HG02840 (cell line): ENCODE data around the gene PTCH2.

Experiments
- ATAC-seq: cut with Tn5 transposase; IDR thresholded peaks from one replicate; pipeline ENCODE4 v1.9.1; 2021; ENCODE audit warnings: mild to moderate bottlenecking, moderate library complexity, moderate number of reproducible peaks; ENCODE audit not compliant: unreplicated experiment, low FRiP score

PTCH2 gene

GRCh38 chr1:44785029-44785380 lies 58.0 kb downstream of the PTCH2 start:
- ATAC-seq, result no peak

- ATAC-seq, result no peak
Measured at GRCh38 chr1:44784094-44785028, 58.7 kb downstream of the PTCH2 start.

- no peak for ATAC-seq
Measured at GRCh38 chr1:44783697-44784093, 59.4 kb downstream of the PTCH2 start.

GRCh38 chr1:44780583-44781121 lies 62.4 kb downstream of the PTCH2 start:
- ATAC-seq, result no peak

- no peak for ATAC-seq
Measured at GRCh38 chr1:44778705-44779576, 64.1 kb downstream of the PTCH2 start.

- no peak for ATAC-seq
Measured at GRCh38 chr1:44777969-44778635, 65.0 kb downstream of the PTCH2 start.

- ATAC-seq, result no peak
Measured at GRCh38 chr1:44777547-44777946, 65.5 kb downstream of the PTCH2 start.

GRCh38 chr1:44776730-44777068 lies 66.4 kb downstream of the PTCH2 start:
- ATAC-seq, result no peak

- peak; percentile 9 for ATAC-seq
Measured at GRCh38 chr1:44775930-44776729, 66.9 kb downstream of the PTCH2 start.

- ATAC-seq, result peak; percentile 66
Measured at GRCh38 chr1:44775078-44775929, 67.7 kb downstream of the PTCH2 start, which contains the start of gene RPS8. RPS8 (plus strand) TSS chr1:44775540; CDS start chr1:44775597, 57 bp downstream.
